Adrenal gland (tissue), 5 donors: ENCODE data around the gene C10orf143.

Experiments
- POLR2A ChIP-seq, 2 donors: fragments of 450-650 bp; IDR thresholded peaks; one replicate each; pipeline ENCODE4 v1.6.1; 2017; ENCODE audit warnings: antibody characterized with exemption in 2 of 2, mild to moderate bottlenecking in 2 of 2, moderate library complexity in 1 of 2
- TF ChIP-seq, protein P1 (sequence below), 6 experiments: fragments of 450-650 bp in 4 of 6; fragments of 200-600 bp in 2 of 6; sonication (generic) in 1 of 6; IDR thresholded peaks; 1 replicate in 5 of 6; 2 replicates in 1 of 6; pipeline versions ENCODE4 v1.5.1 to v1.8.0; 2016 to 2021; ENCODE audit warnings: antibody characterized with exemption in 6 of 6, mild to moderate bottlenecking in 2 of 6, moderate library complexity in 1 of 6
- donor health status: DM: no; HTN: no; CAD: no.

DNA sequence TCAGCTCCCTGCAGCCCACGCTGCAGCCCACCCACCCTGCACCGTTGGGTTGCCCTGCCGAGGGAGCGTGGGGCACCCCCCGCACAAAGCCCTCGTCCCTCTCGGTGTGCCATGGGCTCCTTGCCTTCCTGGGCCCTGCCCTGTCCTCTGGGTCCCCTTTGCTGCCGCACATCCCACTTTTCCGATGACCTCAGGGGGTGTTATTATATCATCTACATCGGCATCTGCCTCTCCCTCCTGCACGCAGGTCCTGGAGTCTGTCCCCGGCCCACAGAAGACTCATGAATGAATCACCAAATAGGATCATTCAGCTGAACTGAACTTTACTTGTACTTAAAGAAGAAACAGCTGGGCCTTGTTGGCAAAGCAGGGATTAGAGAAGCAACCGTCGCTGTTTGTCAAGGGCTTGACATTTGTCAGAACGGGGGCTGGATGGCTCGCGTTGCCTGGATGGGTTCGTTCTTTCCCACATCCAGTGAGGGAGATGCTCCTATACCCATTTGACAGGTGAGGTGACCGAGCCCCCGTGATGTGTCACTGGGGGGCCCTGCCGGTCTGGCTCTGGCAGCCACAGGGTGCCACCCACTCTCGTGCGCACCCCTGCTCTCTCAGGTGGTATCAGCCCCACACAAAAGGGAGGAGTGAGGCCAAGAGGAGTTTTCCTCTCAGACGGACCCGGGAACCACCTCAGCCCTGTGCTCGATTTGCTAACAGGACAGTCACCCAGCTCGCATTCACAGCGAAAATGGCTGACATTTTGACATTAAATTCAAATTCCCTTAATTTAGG is 87.9 kb downstream of the C10orf143 start:
- TF ChIP-seq, protein P1, sequence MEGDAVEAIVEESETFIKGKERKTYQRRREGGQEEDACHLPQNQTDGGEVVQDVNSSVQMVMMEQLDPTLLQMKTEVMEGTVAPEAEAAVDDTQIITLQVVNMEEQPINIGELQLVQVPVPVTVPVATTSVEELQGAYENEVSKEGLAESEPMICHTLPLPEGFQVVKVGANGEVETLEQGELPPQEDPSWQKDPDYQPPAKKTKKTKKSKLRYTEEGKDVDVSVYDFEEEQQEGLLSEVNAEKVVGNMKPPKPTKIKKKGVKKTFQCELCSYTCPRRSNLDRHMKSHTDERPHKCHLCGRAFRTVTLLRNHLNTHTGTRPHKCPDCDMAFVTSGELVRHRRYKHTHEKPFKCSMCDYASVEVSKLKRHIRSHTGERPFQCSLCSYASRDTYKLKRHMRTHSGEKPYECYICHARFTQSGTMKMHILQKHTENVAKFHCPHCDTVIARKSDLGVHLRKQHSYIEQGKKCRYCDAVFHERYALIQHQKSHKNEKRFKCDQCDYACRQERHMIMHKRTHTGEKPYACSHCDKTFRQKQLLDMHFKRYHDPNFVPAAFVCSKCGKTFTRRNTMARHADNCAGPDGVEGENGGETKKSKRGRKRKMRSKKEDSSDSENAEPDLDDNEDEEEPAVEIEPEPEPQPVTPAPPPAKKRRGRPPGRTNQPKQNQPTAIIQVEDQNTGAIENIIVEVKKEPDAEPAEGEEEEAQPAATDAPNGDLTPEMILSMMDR (IDR thresholded peaks at IDR 0.05) = no peak
- no peak for TF ChIP-seq POLR2A (IDR thresholded peaks at IDR 0.05)
